GM12892 (cell line): ENCODE measurements around the gene ITGA3.

Source experiments
- POLR2A ChIP-seq: IDR thresholded peaks from 2 replicates; pipeline ENCODE4 v1.6.1; 2011; ENCODE audit warnings: low read depth, low read length, control low read depth
- POLR2AphosphoS5 ChIP-seq: IDR thresholded peaks from 2 replicates; pipeline ENCODE4 v1.6.1; 2011; ENCODE audit warnings: low read depth, low read length, control low read depth
- TAF1 ChIP-seq: IDR thresholded peaks from 2 replicates; pipeline ENCODE4 v1.6.1; 2011; ENCODE audit warnings: low read depth, mild to moderate bottlenecking, control low read depth, low read length, borderline replicate concordance

DNA sequence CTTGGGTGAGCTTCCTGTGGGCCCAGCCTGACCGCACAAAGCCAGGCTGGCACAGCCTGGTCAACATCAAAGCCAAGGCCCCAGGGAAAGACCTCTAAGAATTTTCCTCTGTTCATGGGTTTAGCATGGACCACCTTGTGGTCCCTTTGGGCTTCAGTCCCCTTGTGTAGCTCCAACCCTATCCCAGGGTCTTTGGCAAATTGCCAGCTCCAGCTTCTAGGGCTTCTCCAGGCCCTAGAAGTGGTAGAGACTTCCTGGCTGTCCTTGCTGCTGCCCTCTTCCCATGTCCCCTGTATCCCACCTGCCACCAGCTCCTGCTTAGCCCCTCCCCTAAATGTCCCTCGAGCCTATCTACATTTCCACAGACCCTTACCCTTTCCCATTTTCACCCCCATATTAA is 9.7 kb upstream of the ITGA3 start:
- TF ChIP-seq POLR2A: no peak
- no peak for TF ChIP-seq POLR2AphosphoS5
- TF ChIP-seq TAF1: no peak
